Activated CD8-positive, alpha-beta memory T cell treated with anti-CD3 and anti-CD28 coated beads, Interleukin-2, amount 50 U/mL, for 24 hours (primary cell): ENCODE results near the gene KCNK17.
A peak's percentile ranks its signal among the peaks of the same experiment; 100 is the strongest.

Source experiments
- DNase-seq: peaks from one replicate; pipeline ENCODE4 v3.0.0-alpha.2; 2020; ENCODE audit errors: extremely low read depth

The KCNK17 gene

GRCh38 chr6:39314273-39314795 is at the start of gene KCNK17:
TSS of gene KCNK17 (minus strand) at chr6:39314419. CDS start at chr6:39314320, 99 bp downstream.
- no peak for DNase-seq

GRCh38 chr6:39363280-39363679 is 49.1 kb upstream of the KCNK17 start:
- DNase-seq, result no peak

GRCh38 chr6:39362487-39362865 is 48.3 kb upstream of the KCNK17 start:
- no peak for DNase-seq

- DNase-seq, result no peak
These were observed 47.7 kb upstream of the KCNK17 start for GRCh38 chr6:39361657-39362486.

- DNase-seq, result no peak
These were observed 46.2 kb upstream of the KCNK17 start for GRCh38 chr6:39360378-39360777.

- DNase-seq, result no peak
These were observed 43.9 kb upstream of the KCNK17 start for GRCh38 chr6:39357998-39358686.

GRCh38 chr6:39353698-39354315 is 39.6 kb upstream of the KCNK17 start:
- DNase-seq, result no peak

GRCh38 chr6:39350723-39351505 is 36.7 kb upstream of the KCNK17 start:
- DNase-seq, result no peak

- DNase-seq, result no peak
These were observed 34.5 kb upstream of the KCNK17 start for GRCh38 chr6:39348740-39349139.

- DNase-seq, result peak; percentile 27
These were observed 33.8 kb upstream of the KCNK17 start for GRCh38 chr6:39347906-39348585.

- DNase-seq, result no peak
These were observed 33.0 kb upstream of the KCNK17 start for GRCh38 chr6:39347206-39347605.

GRCh38 chr6:39344821-39345280 is 30.6 kb upstream of the KCNK17 start:
- no peak for DNase-seq

- no peak for DNase-seq
These were observed 29.2 kb upstream of the KCNK17 start for GRCh38 chr6:39343396-39343870.

- no peak for DNase-seq
These were observed 28.6 kb upstream of the KCNK17 start for GRCh38 chr6:39342692-39343395.

- no peak for DNase-seq
These were observed 27.7 kb upstream of the KCNK17 start for GRCh38 chr6:39341937-39342336.

GRCh38 chr6:39341352-39341751 is 27.1 kb upstream of the KCNK17 start:
- no peak for DNase-seq

GRCh38 chr6:39339868-39340550 is 25.8 kb upstream of the KCNK17 start:
- DNase-seq, result no peak

- no peak for DNase-seq
These were observed 25.1 kb upstream of the KCNK17 start for GRCh38 chr6:39339096-39339867.

- no peak for DNase-seq
These were observed 24.2 kb upstream of the KCNK17 start for GRCh38 chr6:39338397-39338796.
